Activated CD8-positive, alpha-beta memory T cell treated with anti-CD3 and anti-CD28 coated beads for 24 hours (primary cell): Measurements from ENCODE around the gene FAM222A.
A peak's percentile ranks its signal among the peaks of the same experiment; 100 is the strongest.

ENCODE experiments used
- DNase-seq: peaks from one replicate; pipeline ENCODE4 v3.0.0-alpha.2; 2020

The FAM222A gene

GRCh38 chr12:109779382-109779781 is 65.8 kb downstream of the FAM222A start:
- no peak for DNase-seq

GRCh38 chr12:109781668-109782325 is 68.2 kb downstream of the FAM222A start:
- DNase-seq = no peak

GRCh38 chr12:109782326-109782703 is 68.7 kb downstream of the FAM222A start:
- no peak for DNase-seq

- DNase-seq = no peak
Observed at GRCh38 chr12:109783135-109783964, 69.7 kb downstream of the FAM222A start.

GRCh38 chr12:109783965-109784244 is 70.3 kb downstream of the FAM222A start:
- DNase-seq = no peak

- DNase-seq = no peak
Observed at GRCh38 chr12:109785854-109786253, 72.2 kb downstream of the FAM222A start.

- DNase-seq = no peak
Observed at GRCh38 chr12:109786799-109787198, 73.2 kb downstream of the FAM222A start.

- DNase-seq = no peak
Observed at GRCh38 chr12:109789526-109790048, 76.0 kb downstream of the FAM222A start.

- DNase-seq = no peak
Observed at GRCh38 chr12:109792992-109793391, 79.4 kb downstream of the FAM222A start.

GRCh38 chr12:109793411-109793810 is 79.8 kb downstream of the FAM222A start:
- DNase-seq = no peak

- no peak for DNase-seq
Observed at GRCh38 chr12:109793826-109794501, 80.3 kb downstream of the FAM222A start.

GRCh38 chr12:109795023-109795422 is 81.4 kb downstream of the FAM222A start:
- DNase-seq = no peak

GRCh38 chr12:109796057-109796456 is 82.4 kb downstream of the FAM222A start:
- DNase-seq = no peak

- DNase-seq = no peak
Observed at GRCh38 chr12:109797905-109798669, 84.5 kb downstream of the FAM222A start.

- DNase-seq = no peak
Observed at GRCh38 chr12:109798691-109799090, 85.1 kb downstream of the FAM222A start.

GRCh38 chr12:109800536-109800935 is 86.9 kb downstream of the FAM222A start:
- DNase-seq = no peak

GRCh38 chr12:109802828-109803227 is 89.2 kb downstream of the FAM222A start:
- no peak for DNase-seq

- no peak for DNase-seq
Observed at GRCh38 chr12:109803678-109804077, 90.1 kb downstream of the FAM222A start.

GRCh38 chr12:109804820-109805761 is 91.5 kb downstream of the FAM222A start:
- peak; percentile 87 for DNase-seq

- no peak for DNase-seq
Observed at GRCh38 chr12:109807954-109808643, 94.5 kb downstream of the FAM222A start.
